HG03159 (cell line): ENCODE data around the gene RFTN1.

Experiments
- ATAC-seq: cut with Tn5 transposase; IDR thresholded peaks from one replicate; pipeline ENCODE4 v1.9.1; 2021; ENCODE audit warnings: mild to moderate bottlenecking, moderate library complexity; ENCODE audit not compliant: unreplicated experiment

Gene RFTN1, protein sequence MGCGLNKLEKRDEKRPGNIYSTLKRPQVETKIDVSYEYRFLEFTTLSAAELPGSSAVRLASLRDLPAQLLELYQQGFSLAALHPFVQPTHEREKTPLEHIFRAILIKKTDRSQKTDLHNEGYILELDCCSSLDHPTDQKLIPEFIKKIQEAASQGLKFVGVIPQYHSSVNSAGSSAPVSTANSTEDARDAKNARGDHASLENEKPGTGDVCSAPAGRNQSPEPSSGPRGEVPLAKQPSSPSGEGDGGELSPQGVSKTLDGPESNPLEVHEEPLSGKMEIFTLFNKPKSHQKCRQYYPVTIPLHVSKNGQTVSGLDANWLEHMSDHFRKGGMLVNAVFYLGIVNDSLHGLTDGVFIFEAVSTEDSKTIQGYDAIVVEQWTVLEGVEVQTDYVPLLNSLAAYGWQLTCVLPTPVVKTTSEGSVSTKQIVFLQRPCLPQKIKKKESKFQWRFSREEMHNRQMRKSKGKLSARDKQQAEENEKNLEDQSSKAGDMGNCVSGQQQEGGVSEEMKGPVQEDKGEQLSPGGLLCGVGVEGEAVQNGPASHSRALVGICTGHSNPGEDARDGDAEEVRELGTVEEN

DNA sequence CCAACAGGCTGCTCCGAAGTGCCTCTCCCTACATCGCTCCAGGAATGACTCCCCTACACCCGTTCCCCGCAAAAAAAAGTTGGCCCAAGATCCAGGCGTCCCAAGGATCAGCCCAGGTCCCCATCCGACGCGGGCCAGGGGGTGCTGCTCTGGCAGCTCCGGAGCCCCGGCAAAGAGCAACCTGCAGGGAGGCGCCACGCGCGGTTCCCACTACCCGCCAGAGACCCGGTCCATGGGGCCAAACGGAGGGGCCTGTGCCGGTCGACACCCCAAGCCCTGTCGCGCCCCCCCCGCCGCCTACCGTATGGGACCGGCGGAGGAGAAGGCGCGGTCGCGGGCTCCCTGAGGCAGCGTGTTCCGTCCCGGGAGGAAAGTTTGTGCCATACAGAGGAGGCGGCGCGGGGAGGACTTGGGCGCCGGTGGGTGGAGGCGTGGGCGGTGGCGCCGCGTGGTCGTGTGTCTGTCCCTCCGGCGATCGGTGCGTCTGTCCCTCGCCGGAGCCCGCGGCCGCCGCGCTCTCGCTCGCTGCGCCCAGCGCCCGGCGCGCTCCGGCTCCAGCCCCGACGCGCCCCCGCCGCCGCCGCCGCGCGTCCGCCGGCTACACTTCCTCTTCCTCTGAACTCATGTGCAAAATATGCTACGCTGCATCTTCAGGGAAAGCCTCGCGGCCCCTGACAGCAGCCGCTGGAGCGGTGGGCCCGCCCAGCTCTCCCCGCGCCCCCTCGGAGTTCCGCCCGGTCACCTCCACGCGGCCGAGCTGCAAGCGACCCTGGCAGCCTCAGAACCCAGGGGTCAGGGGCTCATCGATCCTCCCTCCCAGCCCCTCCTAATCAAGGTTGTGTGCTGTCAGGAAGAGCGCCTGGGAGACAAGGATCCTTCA is at the start of gene RFTN1:
TSS of gene RFTN1 (minus strand) at position 559 of the 880 bp plus-strand sequence. CDS start 19,830 bp downstream, outside the sequence.
- no peak for ATAC-seq

DNA sequence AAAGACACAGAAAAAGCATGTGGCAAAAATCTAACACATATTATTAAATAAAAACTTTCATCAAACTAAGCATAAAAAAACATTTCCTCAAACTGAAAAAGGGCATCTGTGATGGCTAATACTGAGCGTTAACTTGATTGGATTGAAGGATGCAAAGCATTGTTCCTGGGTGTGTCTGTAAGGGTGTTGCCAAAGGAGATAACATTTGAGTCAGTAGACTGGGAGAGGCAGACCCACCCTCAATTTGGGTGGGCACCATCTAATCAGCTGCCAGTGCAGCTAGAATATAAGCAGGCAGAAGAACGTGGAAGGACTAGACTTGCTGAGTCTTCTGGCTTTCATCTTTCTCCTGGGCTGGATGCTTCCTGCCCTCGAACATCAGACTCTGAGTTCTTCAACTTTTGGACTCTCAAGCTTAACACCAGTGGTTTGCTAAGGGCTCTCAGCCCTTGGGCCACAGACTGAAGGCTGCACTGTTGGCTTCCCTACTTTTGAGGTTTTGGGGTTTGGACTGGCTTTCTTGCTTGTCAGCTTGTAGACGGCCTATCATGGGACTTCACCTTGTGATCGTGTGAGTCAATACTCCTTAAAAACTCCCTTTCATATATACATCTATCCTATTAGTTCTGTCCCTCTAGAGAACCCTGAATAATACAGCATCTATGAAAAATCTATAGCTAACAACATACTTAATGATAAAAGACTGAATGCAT is 46.3 kb upstream of the RFTN1 start:
- no peak for ATAC-seq

DNA sequence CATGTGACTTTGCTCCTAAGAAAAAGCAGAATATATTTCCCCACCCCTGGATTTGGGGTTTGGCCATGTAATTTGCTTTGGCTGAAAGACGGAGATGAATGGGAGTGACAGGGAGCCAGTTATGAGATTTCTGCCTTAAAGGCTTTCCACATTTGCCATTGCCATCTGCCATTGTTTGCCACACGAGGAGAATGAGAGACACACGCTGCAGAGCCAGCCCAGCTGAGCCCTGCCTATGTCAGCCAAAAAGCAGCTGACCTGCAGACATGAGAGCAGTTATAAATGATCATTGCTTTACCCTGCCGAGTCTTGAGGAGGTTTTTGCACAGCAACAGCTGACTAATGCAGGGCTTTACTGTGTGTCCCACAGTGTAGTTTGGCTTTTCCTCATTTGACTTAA is 40.6 kb upstream of the RFTN1 start:
- no peak for ATAC-seq

DNA sequence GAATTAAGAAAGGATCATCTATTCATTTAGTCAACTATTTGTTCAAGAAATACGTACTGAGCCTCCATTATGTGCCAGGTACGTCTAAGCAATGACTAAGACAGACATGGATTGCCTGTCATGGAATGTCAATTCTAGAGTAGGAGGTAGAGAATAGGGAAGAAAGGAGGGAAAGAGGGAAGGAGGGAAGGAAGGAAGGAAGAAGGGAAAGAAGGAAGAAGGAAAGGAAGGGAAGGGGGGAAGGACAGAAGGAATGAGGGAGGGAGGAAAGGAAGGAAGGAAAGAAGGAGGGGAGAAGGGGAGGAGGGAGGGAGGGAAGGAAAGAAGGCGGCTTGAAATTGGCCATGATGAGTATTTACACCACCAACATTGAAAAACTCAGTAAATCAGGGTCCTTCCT is 39.3 kb upstream of the RFTN1 start:
- no peak for ATAC-seq

DNA sequence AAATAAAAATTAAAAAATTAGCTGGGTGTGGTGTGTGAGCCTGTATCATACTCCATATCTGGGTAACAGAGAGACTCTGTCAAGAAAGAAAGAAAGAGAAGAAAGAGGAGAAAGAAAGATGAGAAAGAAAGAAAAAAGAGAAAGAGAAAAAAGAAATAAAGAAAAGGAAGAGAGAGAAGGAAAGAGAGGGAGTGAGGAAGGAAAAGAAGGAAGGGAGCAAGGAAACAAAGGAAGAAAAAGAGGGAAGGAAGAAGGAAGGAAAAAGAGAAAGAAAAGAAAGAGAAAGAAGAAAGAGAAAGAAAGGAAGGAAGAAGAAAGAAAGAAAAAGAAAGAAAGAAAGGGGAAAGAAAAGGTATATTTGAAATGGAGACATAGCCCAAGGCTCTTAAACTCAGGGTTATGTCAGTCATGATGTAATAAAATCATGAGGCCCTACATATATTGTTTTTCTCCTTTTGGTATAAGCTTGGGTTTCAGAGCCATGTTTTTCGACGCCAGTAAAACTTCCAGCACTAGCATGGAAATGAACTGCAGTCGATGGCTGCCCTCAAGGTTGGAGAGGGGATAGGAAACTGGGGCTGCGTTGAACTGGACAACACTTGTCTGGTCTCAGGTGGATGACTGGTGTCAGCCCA is 38.0 kb upstream of the RFTN1 start:
- ATAC-seq: no peak

DNA sequence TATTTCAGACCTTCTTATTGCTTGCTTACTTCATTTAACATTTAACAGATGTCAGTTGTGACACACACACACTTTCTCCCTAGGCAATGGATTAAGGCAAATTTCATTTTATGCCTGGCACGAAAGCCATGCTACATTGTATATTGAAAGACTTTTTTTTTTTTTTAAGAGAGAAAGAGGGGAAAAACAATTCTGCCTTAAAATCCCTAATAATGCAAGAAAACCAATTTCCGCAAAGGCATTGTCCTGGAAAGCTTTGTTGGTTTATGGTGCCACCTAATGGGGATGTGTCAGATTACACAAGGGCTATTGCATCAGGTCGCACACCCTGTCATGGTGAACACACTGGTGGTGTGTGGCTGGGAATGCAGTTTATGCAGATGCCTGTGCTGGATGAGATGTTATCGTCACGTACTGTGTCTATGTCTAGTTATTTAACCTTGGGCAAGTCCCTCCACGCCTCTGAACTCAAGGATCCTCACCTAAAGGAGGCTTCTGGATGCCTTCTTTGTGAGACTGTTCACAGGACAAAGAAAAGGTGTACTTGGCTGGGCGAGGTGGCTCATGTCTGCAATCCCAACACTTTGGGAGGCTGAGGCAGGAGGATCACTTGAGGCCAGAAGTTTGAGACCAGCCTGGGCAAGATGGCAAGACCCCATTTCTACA is 37.3 kb upstream of the RFTN1 start:
- ATAC-seq: peak; percentile 91

DNA sequence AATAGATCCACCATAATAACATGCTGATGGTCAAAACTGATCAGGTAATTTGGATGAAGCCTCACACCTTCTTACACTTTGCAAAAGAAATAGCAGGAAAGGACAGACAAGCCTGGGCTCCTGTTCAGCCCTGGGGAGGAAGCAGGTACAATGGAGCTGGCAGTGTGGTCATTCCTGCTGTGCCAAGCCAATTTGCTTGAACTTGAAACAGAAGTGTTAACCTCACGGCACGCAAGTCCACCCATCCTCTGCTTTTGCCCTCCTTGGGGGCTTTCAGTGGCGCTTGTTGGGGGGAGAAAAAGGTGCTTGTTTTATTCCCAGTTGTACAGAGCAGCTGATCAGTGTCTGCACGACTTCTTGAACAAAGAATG is 36.8 kb upstream of the RFTN1 start:
- ATAC-seq: no peak

DNA sequence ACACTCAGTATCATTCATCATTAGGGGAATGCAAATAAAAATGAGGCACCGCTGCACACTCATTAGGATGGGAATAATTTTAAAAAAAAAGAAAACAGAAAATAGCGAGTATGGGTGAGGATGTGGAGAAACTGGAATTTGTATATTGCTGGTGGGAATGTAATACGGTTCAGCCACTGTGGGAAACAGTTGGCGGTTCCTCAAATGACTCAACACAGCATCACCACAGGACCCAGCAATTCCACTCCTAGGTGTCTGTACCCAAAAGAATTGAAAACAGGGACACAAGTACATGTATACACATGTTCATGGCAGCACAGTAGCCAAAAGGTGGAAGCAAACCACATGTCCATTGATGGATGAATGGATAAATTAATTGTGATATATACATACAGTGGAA is 35.2 kb upstream of the RFTN1 start:
- ATAC-seq: no peak

DNA sequence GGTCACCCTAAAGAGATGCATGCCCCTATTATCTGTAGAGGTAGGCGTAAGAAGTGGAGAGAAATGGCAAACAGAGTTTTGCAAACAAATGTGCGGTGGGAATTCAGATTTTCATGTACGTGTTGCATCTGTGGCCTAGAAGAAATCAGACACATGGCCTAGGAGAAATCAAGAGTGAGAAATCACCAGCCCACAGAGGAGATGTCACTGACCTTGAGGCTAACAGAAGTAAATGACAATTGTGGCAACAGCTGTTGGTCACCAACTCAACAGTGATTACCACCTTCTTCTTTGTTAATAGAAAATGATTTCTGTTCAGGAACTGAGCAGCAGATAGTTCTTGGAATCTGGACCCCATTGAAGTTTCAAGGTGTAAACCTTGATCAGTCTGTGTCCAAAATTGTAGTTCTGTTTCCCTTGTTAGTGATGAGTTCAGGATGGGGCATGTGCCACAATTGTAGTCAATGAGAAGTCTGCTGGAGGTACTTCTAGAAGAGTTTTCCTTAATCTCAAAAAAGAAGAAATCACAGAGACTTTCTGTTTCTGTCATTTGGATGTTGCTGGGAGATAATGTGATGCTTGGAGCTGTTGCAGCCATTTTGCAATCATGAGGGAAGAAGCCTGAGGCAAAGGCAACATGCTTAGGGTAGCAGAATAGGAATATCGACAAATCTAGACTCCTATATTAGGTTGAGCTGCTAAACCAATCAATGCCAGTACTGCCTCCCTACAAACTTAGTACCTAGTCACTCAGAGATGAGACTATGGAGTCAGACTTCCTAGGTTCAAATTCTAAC is 34.3 kb upstream of the RFTN1 start:
- no peak for ATAC-seq

DNA sequence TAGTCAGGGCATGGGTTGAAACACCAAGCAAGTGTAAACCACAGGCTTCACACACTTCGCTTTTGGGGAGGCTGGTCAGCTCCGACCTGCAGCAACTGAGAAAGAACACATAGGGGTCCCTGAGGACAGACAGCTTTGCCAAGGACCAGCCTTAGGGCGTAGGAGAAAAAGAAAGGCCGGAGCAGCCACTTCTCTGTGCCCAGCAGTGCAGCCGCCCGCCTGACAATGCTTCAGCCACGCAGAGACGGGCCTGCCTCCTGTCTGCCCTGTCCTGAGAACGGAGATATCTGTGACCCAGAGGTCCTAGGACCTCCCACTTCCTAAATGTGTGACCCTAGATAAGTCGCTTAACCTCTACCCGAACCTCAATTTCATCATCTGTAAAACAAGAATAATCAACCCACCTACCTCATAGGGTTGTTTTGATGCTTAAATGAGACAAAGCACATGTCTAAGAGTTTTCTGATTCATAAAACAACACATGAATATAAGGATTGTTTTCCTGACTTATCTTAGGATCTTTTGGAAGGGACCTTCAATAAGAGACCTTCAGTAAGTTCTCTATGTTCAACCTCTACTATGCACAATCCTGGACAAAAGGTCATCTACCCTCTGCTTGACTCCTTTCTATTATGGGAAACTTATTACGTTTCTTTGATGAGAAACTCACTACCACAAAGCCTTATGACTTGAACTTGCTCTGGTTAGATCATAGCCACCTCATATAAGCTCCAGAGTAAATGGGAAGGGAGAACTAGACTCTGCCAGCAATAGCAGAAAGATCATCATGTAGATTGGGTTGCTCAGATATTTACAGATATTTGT is 32.9 kb upstream of the RFTN1 start:
- ATAC-seq: no peak

DNA sequence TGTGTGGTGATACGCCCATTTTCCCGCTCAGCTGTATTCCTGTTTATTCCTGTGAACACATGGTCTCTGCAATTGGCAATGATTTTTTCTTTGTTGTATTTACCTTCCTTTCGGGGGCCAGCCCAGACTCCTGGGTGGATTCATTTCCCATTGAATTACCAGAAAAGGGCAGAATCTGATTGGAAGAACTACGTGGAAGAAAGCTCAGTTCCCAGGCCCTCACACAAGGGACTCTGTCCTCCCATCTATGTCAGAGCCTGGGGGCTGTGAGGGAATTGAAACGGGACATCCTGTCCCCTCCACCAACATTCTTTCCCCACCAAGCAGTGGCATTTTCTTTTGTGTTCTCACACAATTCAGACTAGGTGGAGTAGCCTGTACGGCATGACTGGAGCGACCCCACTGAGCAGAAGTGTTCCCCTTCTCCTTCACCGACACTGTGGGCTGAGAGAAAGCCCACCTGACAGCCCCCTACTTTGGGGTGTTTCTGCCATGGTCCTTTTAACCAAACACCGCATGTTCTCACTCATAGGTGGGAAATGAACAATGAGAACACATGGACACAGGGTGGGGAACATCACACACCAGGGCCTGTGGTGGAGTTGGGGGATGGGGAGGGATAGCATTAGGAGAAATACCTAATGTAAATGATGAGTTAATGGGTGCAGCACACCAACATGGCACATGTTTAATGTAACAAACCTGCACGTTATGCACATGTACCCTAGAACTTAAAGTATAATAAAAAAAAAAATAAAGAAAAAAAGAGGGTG is 32.1 kb upstream of the RFTN1 start:
- ATAC-seq: no peak

DNA sequence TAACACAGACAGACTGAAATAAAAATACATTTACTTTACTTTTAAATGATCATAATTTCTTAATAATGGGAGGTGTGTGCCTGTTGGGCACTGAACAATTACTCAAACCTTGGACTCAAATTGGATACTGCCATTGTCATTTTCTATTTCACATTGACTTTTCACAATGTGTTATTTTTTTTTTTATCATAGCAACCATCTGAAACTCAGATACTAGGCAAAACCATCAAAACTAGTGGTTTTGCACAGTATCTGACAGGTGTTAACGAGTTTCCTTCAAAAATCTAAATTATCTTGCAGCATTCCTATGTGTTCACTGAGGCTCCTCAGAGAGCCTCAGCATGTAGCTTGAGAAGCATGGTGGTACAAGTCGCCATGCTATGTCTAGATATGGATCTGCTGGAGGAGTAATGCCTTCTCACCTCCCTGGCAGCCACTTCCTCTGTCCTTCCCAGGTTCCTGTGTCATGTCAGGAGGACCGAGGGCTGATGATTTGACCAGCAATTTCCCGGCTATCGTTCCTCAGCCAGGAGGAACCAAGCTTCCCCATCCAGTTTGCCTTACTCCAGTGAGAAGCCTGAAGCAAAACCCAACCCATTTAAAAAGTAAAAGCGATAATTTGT is 29.9 kb upstream of the RFTN1 start:
- ATAC-seq: no peak

DNA sequence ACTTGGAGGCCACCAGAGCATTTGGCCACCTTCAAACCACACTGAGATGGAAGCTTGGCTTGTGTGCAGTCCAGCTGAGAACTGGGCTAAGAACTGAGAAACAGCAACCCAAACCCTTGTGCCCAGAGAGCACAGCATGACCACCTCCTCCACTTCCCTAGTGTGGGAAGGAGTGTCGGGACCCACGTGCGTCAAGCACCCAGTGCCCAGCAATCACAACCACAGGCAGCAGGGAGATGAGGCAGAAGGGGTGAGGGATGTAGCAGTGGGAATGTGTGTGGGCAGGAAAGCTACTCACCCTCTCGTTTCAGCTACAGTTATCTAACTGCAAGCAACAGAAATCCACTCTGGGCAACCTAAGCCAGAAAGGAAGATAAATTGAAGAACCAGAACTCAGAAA is 25.0 kb upstream of the RFTN1 start:
- ATAC-seq: no peak

DNA sequence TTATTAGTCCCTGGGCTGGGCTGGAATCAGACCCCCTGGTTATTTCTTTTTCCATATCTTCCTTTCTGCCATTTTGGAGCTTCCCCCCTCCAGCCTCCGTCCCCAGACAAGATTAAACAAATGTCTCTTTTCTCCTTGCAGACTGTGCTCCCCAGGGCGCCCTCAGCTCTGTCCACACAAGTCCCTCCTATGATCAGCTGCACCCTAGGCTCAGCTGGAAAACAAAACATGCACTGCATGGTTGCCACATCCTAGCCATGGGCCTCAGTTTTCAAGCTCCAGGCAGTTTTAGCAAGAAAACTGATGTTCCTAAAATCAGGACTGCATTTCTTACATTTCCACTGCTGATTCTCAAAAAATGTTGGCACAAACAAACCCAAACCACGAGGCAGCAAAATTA is 23.5 kb upstream of the RFTN1 start:
- no peak for ATAC-seq

DNA sequence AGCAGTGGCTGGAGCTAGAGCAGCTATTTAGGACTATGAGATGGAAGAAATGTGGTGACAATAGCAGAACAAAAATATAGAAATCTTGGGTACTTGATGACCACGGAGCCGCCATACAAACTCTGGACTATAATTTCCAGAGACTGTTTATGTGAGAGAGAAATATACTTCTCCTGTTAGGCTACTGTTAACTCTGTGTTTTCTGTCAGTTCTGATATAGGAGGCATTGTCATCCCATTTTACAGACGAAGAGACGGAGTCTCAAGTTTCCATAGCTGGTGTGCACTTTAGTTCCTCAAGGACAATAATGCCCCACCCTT is 22.8 kb upstream of the RFTN1 start:
- ATAC-seq: no peak

DNA sequence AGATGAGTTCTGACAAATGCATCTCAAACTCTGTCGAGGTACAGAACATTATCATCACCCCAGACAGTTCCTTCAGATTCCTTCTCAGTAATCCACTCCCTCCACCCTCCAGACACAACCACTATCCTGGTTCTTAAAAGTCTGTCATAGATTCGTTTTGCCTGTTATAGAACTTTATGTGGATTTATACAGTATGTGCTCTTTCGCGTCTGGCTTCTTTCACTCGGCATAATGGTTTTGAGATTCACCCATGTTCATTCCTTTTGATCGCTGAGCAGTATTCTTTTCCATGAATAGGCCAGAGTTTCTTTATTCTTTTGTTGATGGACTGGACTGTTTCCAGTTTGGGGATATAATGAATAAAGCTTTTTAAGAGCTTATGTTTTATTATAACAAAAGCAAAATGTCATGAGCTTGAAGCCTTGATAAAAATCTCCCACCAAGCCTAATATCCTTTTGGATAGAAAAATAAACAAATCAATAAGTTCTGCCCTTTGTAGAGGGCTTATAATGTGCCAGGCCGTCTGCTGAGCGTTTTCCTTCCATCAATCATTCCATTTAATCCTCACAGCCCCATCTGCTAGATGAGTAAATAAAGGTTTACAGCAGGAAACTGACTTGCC is 21.3 kb upstream of the RFTN1 start:
- no peak for ATAC-seq
